ENCODE results near the gene TMSB10. TPM values are rescaled to one million over a fixed set of nuclear protein-coding genes. Genes with fewer than 3 reads are reported as not detected.
A peak's percentile ranks its signal among the peaks of the same experiment; 100 is the strongest.

TMSB10 gene
- polyA plus RNA-seq, 4 donors: 1,047 to 3,566 (median 2,651) TPM

- DNase-seq (peak; percentile 90 to 91), FAIRE-seq (no peak)
- peak overlapping the region in 2 of 3 donors; percentile 32 to 42 for H3K27ac ChIP-seq (ENCODE audit: low read depth in 1 of 3, low read length in 2 of 3)
- peak overlapping the region; percentile 61 to 73 (median 72) for H3K4me3 ChIP-seq (ENCODE audit: low read depth in 1 of 3, low read length in 3 of 3)
- no peaks in the 10 kb centered on the region for H3K9me3 ChIP-seq (ENCODE audit: control insufficient read depth in 2 of 2, insufficient read depth in 1 of 2, low read depth in 1 of 2, low read length in 1 of 2)
- H3K4me1 ChIP-seq (ENCODE audit: control insufficient read depth in 3 of 3, insufficient read depth in 2 of 3, low read depth in 1 of 3, low read length in 2 of 3): no peaks in the 10 kb centered on the region
- WGBS, 3 donors: 0 to 1% (median 0%) methylated on average over 29 of the region's 29 CpGs
- peaks cover 0 to 17% (median 0%) of the 10 kb centered on the region in 3 donors for H3K27me3 ChIP-seq (ENCODE audit: control insufficient read depth in 3 of 3, insufficient read depth in 3 of 3, low read length in 3 of 3)
- no peaks in the 10 kb centered on the region for H3K36me3 ChIP-seq (ENCODE audit: control insufficient read depth in 3 of 3, insufficient read depth in 2 of 3, low read depth in 1 of 3, low read length in 3 of 3)
These were observed 23.7 kb upstream of the TMSB10 start for GRCh38 chr2:84881581-84882413.

DNA sequence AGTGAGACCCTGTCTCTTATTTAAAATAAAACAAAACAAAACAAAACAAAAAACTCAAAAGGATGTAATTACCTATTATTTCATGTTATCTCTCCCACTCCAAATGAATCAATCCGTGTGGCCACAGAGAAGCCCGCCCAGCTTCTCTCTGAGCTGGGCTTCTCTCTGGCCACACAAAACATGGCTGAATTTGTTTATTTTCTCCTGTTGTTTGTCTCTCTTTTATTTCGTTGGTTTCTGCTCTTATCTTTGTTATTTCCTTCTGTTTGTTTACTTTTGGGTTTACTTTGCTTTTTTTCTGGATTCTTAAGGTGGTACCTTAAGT lies 23.1 kb upstream of the TMSB10 start:
- Histone ChIP-seq H3K27me3 (ENCODE audit: control insufficient read depth in 3 of 3, insufficient read depth in 3 of 3, low read length in 3 of 3) (peaks cover 0 to 17% (median 0%) of the 10 kb centered on the region in 3 donors), H3K4me1 (ENCODE audit: control insufficient read depth in 3 of 3, insufficient read depth in 2 of 3, low read depth in 1 of 3, low read length in 2 of 3) (no peaks in the 10 kb centered on the region), H3K27ac (ENCODE audit: low read depth in 1 of 3, low read length in 2 of 3) (no peak overlapping the region), H3K4me3 (ENCODE audit: low read depth in 1 of 3, low read length in 3 of 3) (peak overlapping the region in 1 of 3 donors; percentile 73), H3K9me3 (ENCODE audit: control insufficient read depth in 2 of 2, insufficient read depth in 1 of 2, low read depth in 1 of 2, low read length in 1 of 2) (no peaks in the 10 kb centered on the region), H3K36me3 (ENCODE audit: control insufficient read depth in 3 of 3, insufficient read depth in 2 of 3, low read depth in 1 of 3, low read length in 3 of 3) (no peaks in the 10 kb centered on the region)
- FAIRE-seq (no peak), DNase-seq (no peak)
- WGBS, 3 donors: 43 to 54% (median 52%) methylated on average over 3 of the region's 3 CpGs

DNA sequence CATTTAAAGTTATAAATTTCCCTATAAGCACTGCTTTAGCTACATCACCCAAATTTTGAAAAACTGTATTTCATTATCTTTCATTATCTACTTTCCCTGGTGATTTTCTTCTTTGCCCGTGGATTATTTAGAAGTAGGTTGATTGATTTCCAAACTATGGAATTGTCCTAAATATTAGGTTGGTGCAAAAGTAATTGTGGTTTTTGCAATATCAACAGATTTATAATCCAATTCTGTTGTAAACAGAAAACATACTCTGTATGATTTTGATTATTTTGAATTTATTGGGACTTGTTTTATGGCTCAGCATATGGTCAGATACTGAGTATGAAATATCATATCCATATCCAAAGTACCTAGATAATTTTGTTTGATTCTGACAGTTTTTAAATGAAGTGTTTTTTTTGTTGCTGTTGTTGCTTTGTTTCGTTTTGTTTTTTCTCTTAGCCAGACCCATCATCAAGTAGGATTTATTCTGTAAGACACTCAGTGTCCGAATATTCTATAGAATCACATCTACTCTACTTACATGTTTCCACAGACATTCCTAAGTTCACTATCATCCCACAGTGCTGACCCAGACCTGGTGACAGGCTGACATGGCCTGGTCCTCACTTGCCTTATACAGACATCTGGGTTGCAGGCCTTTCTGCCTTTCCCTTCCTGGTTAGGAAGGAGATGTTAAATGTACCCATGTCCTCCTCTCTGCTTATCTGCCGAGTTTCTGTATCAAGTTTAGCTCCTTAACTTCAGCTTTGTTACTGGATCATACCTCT lies 22.5 kb upstream of the TMSB10 start:
- peaks cover 0 to 17% (median 0%) of the 10 kb centered on the region in 3 donors for H3K27me3 ChIP-seq (ENCODE audit: control insufficient read depth in 3 of 3, insufficient read depth in 3 of 3, low read length in 3 of 3)

GRCh38 chr2:84884449-84884848 lies 21.0 kb upstream of the TMSB10 start:
- Histone ChIP-seq H3K27me3 (ENCODE audit: control insufficient read depth in 3 of 3, insufficient read depth in 3 of 3, low read length in 3 of 3) (peaks cover 0 to 17% (median 0%) of the 10 kb centered on the region in 3 donors), H3K27ac (ENCODE audit: low read depth in 1 of 3, low read length in 2 of 3) (no peak overlapping the region), H3K4me3 (ENCODE audit: low read depth in 1 of 3, low read length in 3 of 3) (no peak overlapping the region), H3K36me3 (ENCODE audit: control insufficient read depth in 3 of 3, insufficient read depth in 2 of 3, low read depth in 1 of 3, low read length in 3 of 3) (no peaks in the 10 kb centered on the region), H3K4me1 (ENCODE audit: control insufficient read depth in 3 of 3, insufficient read depth in 2 of 3, low read depth in 1 of 3, low read length in 2 of 3) (peaks cover 0 to 13% (median 5%) of the 10 kb centered on the region in 3 donors), H3K9me3 (ENCODE audit: control insufficient read depth in 2 of 2, insufficient read depth in 1 of 2, low read depth in 1 of 2, low read length in 1 of 2) (no peaks in the 10 kb centered on the region)
- DNase-seq (no peak), FAIRE-seq (no peak)

More for the DNA sequence above, 22.5 kb upstream of the TMSB10 start:
- no peak overlapping the region for H3K4me3 ChIP-seq (ENCODE audit: low read depth in 1 of 3, low read length in 3 of 3)
- H3K9me3 ChIP-seq (ENCODE audit: control insufficient read depth in 2 of 2, insufficient read depth in 1 of 2, low read depth in 1 of 2, low read length in 1 of 2): no peaks in the 10 kb centered on the region
- no peak for DNase-seq
- no peak for FAIRE-seq
- H3K36me3 ChIP-seq (ENCODE audit: control insufficient read depth in 3 of 3, insufficient read depth in 2 of 3, low read depth in 1 of 3, low read length in 3 of 3): no peaks in the 10 kb centered on the region
- 74 to 87% (median 84%) methylated on average over 4 of the region's 4 CpGs for WGBS, 3 donors
- peaks cover 0 to 1% (median 0%) of the 10 kb centered on the region in 3 donors for H3K4me1 ChIP-seq (ENCODE audit: control insufficient read depth in 3 of 3, insufficient read depth in 2 of 3, low read depth in 1 of 3, low read length in 2 of 3)
- no peak overlapping the region for H3K27ac ChIP-seq (ENCODE audit: low read depth in 1 of 3, low read length in 2 of 3)

DNA sequence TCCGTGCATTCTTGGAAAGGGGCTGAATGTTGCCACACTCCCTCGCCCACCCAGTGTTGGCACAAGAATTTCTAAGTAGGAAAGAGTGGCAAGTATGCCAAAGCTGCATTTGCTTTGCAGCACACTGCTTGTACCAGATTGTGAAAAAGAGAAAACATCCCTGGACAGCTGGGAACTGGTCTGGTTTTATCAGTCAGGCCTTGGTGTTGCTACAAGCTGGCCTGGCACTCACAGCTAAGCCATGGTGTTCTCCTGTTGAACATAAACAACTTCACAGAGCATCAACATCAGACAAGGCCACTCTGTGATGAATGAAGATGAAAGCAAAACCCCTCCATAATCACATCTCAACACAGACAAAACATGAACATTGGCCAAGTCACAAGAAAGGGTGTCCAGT lies 20.3 kb upstream of the TMSB10 start:
- Histone ChIP-seq H3K27ac (ENCODE audit: low read depth in 1 of 3, low read length in 2 of 3) (no peak overlapping the region), H3K9me3 (ENCODE audit: control insufficient read depth in 2 of 2, insufficient read depth in 1 of 2, low read depth in 1 of 2, low read length in 1 of 2) (no peaks in the 10 kb centered on the region), H3K36me3 (ENCODE audit: control insufficient read depth in 3 of 3, insufficient read depth in 2 of 3, low read depth in 1 of 3, low read length in 3 of 3) (no peaks in the 10 kb centered on the region), H3K27me3 (ENCODE audit: control insufficient read depth in 3 of 3, insufficient read depth in 3 of 3, low read length in 3 of 3) (peaks cover 0 to 14% (median 0%) of the 10 kb centered on the region in 3 donors), H3K4me3 (ENCODE audit: low read depth in 1 of 3, low read length in 3 of 3) (no peak overlapping the region), H3K4me1 (ENCODE audit: control insufficient read depth in 3 of 3, insufficient read depth in 2 of 3, low read depth in 1 of 3, low read length in 2 of 3) (peaks cover 0 to 13% (median 5%) of the 10 kb centered on the region in 3 donors)
- no peak for DNase-seq
- no peak for FAIRE-seq
- 93 to 97% (median 94%) methylated on average over 2 of the region's 2 CpGs for WGBS, 3 donors

- Histone ChIP-seq H3K27me3 (ENCODE audit: control insufficient read depth in 3 of 3, insufficient read depth in 3 of 3, low read length in 3 of 3) (peaks cover 0 to under 1% (median 0%) of the 10 kb centered on the region in 3 donors), H3K36me3 (ENCODE audit: control insufficient read depth in 3 of 3, insufficient read depth in 2 of 3, low read depth in 1 of 3, low read length in 3 of 3) (no peaks in the 10 kb centered on the region), H3K4me3 (ENCODE audit: low read depth in 1 of 3, low read length in 3 of 3) (no peak overlapping the region), H3K9me3 (ENCODE audit: control insufficient read depth in 2 of 2, insufficient read depth in 1 of 2, low read depth in 1 of 2, low read length in 1 of 2) (no peaks in the 10 kb centered on the region), H3K27ac (ENCODE audit: low read depth in 1 of 3, low read length in 2 of 3) (no peak overlapping the region), H3K4me1 (ENCODE audit: control insufficient read depth in 3 of 3, insufficient read depth in 2 of 3, low read depth in 1 of 3, low read length in 2 of 3) (peaks cover 0 to 13% (median 5%) of the 10 kb centered on the region in 3 donors)
- 96 to 97% (median 96%) methylated on average over 6 of the region's 6 CpGs for WGBS, 3 donors
- no peak for DNase-seq
- FAIRE-seq: no peak
These were observed 18.7 kb upstream of the TMSB10 start for GRCh38 chr2:84886791-84887190.

GRCh38 chr2:84888401-84889276 lies 16.8 kb upstream of the TMSB10 start:
- Histone ChIP-seq H3K4me3 (ENCODE audit: low read depth in 1 of 3, low read length in 3 of 3) (peak overlapping the region in 2 of 3 donors; percentile 5 to 23), H3K4me1 (ENCODE audit: control insufficient read depth in 3 of 3, insufficient read depth in 2 of 3, low read depth in 1 of 3, low read length in 2 of 3) (peaks cover 0 to 13% (median 5%) of the 10 kb centered on the region in 3 donors), H3K27me3 (ENCODE audit: control insufficient read depth in 3 of 3, insufficient read depth in 3 of 3, low read length in 3 of 3) (no peaks in the 10 kb centered on the region), H3K9me3 (ENCODE audit: control insufficient read depth in 2 of 2, insufficient read depth in 1 of 2, low read depth in 1 of 2, low read length in 1 of 2) (no peaks in the 10 kb centered on the region), H3K36me3 (ENCODE audit: control insufficient read depth in 3 of 3, insufficient read depth in 2 of 3, low read depth in 1 of 3, low read length in 3 of 3) (no peaks in the 10 kb centered on the region), H3K27ac (ENCODE audit: low read depth in 1 of 3, low read length in 2 of 3) (peak overlapping the region; percentile 44 to 64 (median 59))
- DNase-seq (peak; percentile 67 to 76), FAIRE-seq (no peak)
- 11 to 25% (median 14%) methylated on average over 6 of the region's 6 CpGs for WGBS, 3 donors

GRCh38 chr2:84889332-84889731 lies 16.1 kb upstream of the TMSB10 start:
- Histone ChIP-seq H3K9me3 (ENCODE audit: control insufficient read depth in 2 of 2, insufficient read depth in 1 of 2, low read depth in 1 of 2, low read length in 1 of 2) (no peaks in the 10 kb centered on the region), H3K4me1 (ENCODE audit: control insufficient read depth in 3 of 3, insufficient read depth in 2 of 3, low read depth in 1 of 3, low read length in 2 of 3) (peaks cover 0 to 13% (median 5%) of the 10 kb centered on the region in 3 donors), H3K36me3 (ENCODE audit: control insufficient read depth in 3 of 3, insufficient read depth in 2 of 3, low read depth in 1 of 3, low read length in 3 of 3) (no peaks in the 10 kb centered on the region), H3K4me3 (ENCODE audit: low read depth in 1 of 3, low read length in 3 of 3) (peak overlapping the region in 1 of 3 donors; percentile 5), H3K27me3 (ENCODE audit: control insufficient read depth in 3 of 3, insufficient read depth in 3 of 3, low read length in 3 of 3) (no peaks in the 10 kb centered on the region), H3K27ac (ENCODE audit: low read depth in 1 of 3, low read length in 2 of 3) (peak overlapping the region; percentile 44 to 64 (median 59))
- FAIRE-seq (no peak), DNase-seq (no peak)
- WGBS, 3 donors: 55 to 82% (median 71%) methylated on average over 2 of the region's 2 CpGs
